ENCODE data around the gene SPTLC3.

DNA sequence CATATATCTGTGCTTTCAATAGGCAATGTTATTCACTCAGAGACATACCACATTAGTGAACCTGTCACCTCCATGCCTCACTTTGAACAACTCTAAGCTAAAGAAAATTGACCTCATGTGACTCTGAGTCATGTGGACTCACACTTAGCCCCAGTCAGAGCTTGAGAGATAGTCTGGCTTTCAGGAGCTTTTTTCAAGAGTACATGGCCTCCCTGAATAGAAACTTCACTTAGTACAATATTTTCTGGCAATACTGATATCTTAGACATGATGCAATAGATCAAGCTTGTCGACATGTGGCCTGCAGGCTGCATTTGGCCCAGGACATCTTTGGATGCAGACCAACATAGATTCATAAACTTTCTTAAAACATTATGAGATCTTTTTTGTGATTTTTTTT is 8.5 kb downstream of the SPTLC3 start:
- TF ChIP-seq, protein P1, sequence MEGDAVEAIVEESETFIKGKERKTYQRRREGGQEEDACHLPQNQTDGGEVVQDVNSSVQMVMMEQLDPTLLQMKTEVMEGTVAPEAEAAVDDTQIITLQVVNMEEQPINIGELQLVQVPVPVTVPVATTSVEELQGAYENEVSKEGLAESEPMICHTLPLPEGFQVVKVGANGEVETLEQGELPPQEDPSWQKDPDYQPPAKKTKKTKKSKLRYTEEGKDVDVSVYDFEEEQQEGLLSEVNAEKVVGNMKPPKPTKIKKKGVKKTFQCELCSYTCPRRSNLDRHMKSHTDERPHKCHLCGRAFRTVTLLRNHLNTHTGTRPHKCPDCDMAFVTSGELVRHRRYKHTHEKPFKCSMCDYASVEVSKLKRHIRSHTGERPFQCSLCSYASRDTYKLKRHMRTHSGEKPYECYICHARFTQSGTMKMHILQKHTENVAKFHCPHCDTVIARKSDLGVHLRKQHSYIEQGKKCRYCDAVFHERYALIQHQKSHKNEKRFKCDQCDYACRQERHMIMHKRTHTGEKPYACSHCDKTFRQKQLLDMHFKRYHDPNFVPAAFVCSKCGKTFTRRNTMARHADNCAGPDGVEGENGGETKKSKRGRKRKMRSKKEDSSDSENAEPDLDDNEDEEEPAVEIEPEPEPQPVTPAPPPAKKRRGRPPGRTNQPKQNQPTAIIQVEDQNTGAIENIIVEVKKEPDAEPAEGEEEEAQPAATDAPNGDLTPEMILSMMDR (IDR thresholded peaks at IDR 0.05), result no peak
- TF ChIP-seq POLR2A (IDR thresholded peaks at IDR 0.05) (no peak), POLR2AphosphoS5 (IDR thresholded peaks at IDR 0.05) (no peak), EP300 (IDR thresholded peaks at IDR 0.05) (no peak)
